DLD1 (cell line): ENCODE data around the gene C4orf33.
"Not testable (repeated sequence)": the region's sequence is repeated elsewhere in the genome, so short reads cannot be mapped to it uniquely, and the experiment has no call there.

Source experiments
- in situ Hi-C: cut with HindIII; loops from 2 replicates; pipeline ENCODE4 v1.10.0; 2017; ENCODE audit warnings: low sequenced_read_pairs

C4orf33 gene, protein sequence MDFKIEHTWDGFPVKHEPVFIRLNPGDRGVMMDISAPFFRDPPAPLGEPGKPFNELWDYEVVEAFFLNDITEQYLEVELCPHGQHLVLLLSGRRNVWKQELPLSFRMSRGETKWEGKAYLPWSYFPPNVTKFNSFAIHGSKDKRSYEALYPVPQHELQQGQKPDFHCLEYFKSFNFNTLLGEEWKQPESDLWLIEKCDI

GRCh38 chr4:129095811-129096454 is at the start of gene C4orf33:
TSS of gene C4orf33 (plus strand) at chr4:129096152. CDS start at chr4:129102611, 6,459 bp downstream.
- in situ Hi-C loops = no loop called here

GRCh38 chr4:129059028-129059427 is 36.9 kb upstream of the C4orf33 start:
- in situ Hi-C loops = no loop called here

DNA sequence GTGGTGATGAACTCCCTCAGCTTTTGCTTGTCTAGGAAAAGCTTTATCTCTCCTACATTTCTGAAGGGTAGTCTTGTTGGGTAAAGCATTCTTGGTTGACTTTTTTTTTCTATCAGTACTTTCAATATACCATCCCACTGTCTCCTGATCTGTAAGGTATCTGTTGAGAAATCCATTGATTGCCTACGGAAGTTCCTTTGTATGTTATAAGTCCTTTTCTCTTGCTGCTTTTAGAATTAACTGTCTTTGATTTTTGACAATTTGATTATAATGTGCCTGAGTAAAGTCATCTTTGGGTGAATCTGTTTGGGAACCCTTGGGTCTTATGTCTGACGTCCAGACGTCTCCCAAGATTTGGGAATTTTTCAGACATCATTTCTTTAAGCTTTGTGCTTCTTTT is 33.4 kb upstream of the C4orf33 start:
- in situ Hi-C loops = no loop called here

DNA sequence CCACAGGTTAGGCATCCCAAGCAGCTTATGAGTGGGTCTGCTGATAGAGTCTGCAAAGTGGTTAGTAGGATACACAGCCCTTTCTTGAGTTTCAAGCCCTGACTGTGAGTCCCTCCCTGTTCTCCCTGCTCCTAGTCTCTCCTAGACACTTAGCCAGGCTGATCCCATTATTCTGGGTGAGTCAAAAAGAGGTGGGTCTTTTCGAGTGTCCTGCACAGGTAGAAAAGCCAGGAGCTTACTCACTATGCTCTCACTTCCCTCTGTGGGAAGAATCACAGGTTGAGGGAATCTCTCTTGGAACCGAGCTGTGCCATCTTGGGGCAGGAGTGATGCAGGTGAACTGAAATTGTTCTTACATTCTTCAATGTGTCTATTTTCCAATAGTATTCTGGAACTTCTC is 32.3 kb upstream of the C4orf33 start:
- in situ Hi-C loops = no loop called here

GRCh38 chr4:129064717-129065116 is 31.2 kb upstream of the C4orf33 start:
- in situ Hi-C loops = no loop called here

GRCh38 chr4:129069537-129069936 is 26.4 kb upstream of the C4orf33 start:
- in situ Hi-C loops = not testable (repeated sequence)

DNA sequence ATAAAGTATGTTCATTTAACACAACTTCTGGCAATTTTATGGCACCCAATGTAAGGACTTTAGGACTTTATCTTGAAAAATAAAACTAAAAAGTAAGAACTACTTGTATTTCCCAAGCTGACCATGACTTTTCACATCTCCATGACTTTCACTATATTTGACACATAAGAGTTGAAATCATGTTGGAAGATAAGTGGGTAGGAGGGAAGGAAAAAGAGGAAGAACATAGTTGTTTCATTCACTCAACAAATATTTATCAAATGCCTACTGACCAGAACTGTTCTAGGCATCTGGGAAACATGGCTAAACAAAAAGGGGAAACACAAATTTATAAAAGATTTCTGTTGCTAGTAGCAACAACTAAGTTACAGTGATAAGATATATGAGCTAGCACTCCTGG is 18.6 kb upstream of the C4orf33 start:
- in situ Hi-C loops = no loop called here

- in situ Hi-C loops = no loop called here
Observed at GRCh38 chr4:129080129-129080528, 15.8 kb upstream of the C4orf33 start.

GRCh38 chr4:129082302-129082701 is 13.7 kb upstream of the C4orf33 start:
- in situ Hi-C loops = no loop called here

- in situ Hi-C loops = no loop called here
Observed at GRCh38 chr4:129085472-129085871, 10.5 kb upstream of the C4orf33 start.

- in situ Hi-C loops = no loop called here
Observed at GRCh38 chr4:129087516-129087915, 8.4 kb upstream of the C4orf33 start.

- in situ Hi-C loops = no loop called here
Observed at GRCh38 chr4:129092631-129093190, 3.2 kb upstream of the C4orf33 start.

DNA sequence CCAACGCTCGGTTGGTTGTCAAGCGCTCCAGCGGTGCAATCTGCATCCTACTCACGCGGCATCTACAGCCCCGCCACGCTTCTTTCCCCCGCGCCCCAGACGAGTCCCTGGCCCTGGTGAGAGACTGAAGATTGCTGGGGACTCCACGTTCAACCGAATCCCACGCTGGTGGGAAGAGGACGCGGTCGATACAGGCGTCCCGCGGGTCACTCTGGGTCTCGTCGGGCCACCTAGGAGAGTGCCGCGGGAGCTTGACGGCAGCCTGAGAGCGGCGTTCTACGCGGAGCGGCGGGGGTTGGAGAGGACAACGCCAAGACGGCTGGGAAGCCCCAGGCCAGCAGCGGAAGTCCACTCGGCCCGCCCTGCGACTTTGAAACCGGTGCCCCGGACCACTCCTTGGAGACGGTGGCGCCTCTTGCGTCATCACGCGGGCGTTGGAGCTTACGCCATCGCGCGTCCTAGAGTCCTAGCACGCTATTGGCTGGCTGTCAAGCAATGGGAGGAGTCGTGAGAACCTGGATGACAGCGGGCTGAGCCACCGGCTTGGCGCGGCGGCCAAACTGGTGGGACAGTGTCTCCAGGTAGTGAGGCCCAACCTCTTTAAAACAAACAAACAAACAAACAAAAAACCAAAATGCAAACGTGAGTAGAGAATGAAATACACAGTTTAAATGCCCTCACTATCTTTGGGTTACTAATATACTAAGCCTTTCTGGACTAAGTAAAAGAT is 2.6 kb upstream of the C4orf33 start, which contains the start of gene SCLT1:
SCLT1 (minus strand) TSS at position 349 of the 730 bp plus-strand sequence. CDS start 436 bp downstream, outside the sequence.
- in situ Hi-C loops = no loop called here

DNA sequence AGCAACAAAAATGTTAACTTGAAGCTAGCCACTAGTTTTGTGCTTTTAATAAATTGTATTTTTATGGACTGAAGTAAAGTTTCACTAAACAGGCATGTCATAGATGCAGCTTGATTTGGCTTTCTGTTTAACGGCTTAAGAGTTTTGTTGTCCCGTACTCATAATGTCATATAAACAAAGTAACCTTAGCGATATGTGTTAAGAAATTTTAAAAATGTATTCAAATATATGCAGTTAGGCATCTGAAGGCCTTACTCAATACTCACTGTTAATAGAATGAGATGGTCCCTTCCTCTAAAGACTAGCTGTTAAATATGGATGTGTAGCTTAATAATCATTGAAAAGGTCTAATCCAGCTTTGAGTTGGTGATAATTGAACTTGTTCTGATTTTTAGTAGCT is 1.6 kb upstream of the C4orf33 start:
- in situ Hi-C loops = no loop called here

- in situ Hi-C loops = no loop called here
Observed at GRCh38 chr4:129098531-129099001, 2.6 kb downstream of the C4orf33 start.

- in situ Hi-C loops = no loop called here
Observed at GRCh38 chr4:129109965-129110824, 14.2 kb downstream of the C4orf33 start.

- in situ Hi-C loops = no loop called here
Observed at GRCh38 chr4:129110931-129111330, 15.0 kb downstream of the C4orf33 start.

- in situ Hi-C loops = no loop called here
Observed at GRCh38 chr4:129111919-129112318, 16.0 kb downstream of the C4orf33 start.

DNA sequence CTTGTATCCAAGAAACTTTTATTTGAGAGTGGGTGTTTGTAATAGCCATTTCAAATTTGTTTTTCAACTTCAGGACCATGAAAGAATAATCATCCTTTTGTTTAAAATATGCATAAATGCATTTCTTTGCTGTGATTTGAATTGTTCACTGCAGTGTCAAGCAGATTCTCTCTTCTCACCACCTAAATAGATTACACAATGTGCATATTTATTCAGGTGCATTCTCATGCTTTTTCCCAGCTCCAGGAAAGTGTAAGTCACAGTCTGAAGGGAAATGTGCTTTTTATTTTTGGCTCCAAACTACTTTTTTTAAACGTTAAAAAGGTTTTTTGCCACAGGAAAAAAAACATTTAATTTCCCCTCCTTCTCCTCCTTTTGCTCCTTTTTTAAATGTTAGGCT is 17.5 kb downstream of the C4orf33 start:
- in situ Hi-C loops = no loop called here

- in situ Hi-C loops = no loop called here
Observed at GRCh38 chr4:129113919-129114318, 18.0 kb downstream of the C4orf33 start.

DNA sequence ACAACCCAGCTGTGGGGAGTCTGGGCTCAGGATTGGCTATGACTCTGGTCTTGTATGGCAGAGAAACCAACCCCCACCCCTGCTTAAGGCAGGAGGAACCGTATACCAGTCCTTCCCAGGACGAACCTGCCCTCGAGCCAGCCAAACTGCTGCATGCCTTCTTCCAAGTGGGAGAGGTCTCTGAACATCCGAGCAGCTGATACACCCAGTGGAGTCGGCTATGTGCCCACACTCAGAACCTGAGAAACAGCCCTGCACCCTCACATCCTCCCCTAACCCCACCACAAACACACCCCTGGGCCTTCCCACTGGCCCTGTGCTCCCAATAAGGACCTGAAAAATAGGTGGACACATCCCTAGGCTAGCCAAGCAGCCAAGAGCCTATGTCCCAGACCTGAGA is 21.8 kb downstream of the C4orf33 start:
- in situ Hi-C loops = no loop called here
